ENCODE measurements around the gene RESF1. TPM values are rescaled to one million over a fixed set of nuclear protein-coding genes. Genes with fewer than 3 reads are reported as not detected.

RESF1 gene
- total and polyA plus RNA-seq, 5 experiments from 2014 or later: 129 to 583 (median 237) TPM

- Mint-ChIP-seq H3K27ac (peak overlapping the region; percentile 94 to 99 (median 97)), H3K4me3 (peak overlapping the region; percentile 93 to 99 (median 97)), H3K9me3 (peaks cover 0 to 4% (median 0%) of the 10 kb centered on the region in 9 donors), H3K27me3 (no peaks in the 10 kb centered on the region), H3K4me1 (peaks cover 46 to 86% (median 76%) of the 10 kb centered on the region in 4 donors), H3K36me3 (peaks cover 52 to 72% (median 61%) of the 10 kb centered on the region in 3 donors)
- no peak for ATAC-seq
- POLR2A ChIA-PET: interaction anchor here (0.7 to 4.6 kb wide), 14 partner anchors 8 to 309 kb away, joined by 3 to 112 read pairs (median 9); partner anchors contain the start of genes AMN1 and ETFBKMT
- peak in 3 of 10 donors; percentile 22 to 27 (median 23) for DNase-seq
Measured at GRCh38 chr12:31962076-31962475, 2.9 kb downstream of the RESF1 start.

- H3K4me3 Mint-ChIP-seq: peak overlapping the region; percentile 93 to 99 (median 97)
- POLR2A ChIA-PET: interaction anchor here (1.1 to 4.6 kb wide), 7 partner anchors 15 to 311 kb away, joined by 3 to 33 read pairs (median 11); partner anchors contain the start of gene AMN1
- peaks cover 0 to 4% (median 0%) of the 10 kb centered on the region in 9 donors for H3K9me3 Mint-ChIP-seq
- no peaks in the 10 kb centered on the region for H3K27me3 Mint-ChIP-seq
- peaks cover 45 to 89% (median 77%) of the 10 kb centered on the region in 4 donors for H3K4me1 Mint-ChIP-seq
- no peak for ATAC-seq
- peaks cover 52 to 91% (median 69%) of the 10 kb centered on the region in 3 donors for H3K36me3 Mint-ChIP-seq
- no peak for DNase-seq
- H3K27ac Mint-ChIP-seq: peak overlapping the region; percentile 94 to 99 (median 97)
Measured at GRCh38 chr12:31964280-31964679, 5.1 kb downstream of the RESF1 start.

- peaks cover 49 to 95% (median 70%) of the 10 kb centered on the region in 3 donors for H3K36me3 Mint-ChIP-seq
- peak overlapping the region; percentile 93 to 99 (median 97) for H3K4me3 Mint-ChIP-seq
- H3K4me1 Mint-ChIP-seq: peaks cover 49 to 96% (median 83%) of the 10 kb centered on the region in 4 donors
- no peaks in the 10 kb centered on the region for H3K27me3 Mint-ChIP-seq
- H3K9me3 Mint-ChIP-seq: peaks cover 0 to 4% (median 0%) of the 10 kb centered on the region in 9 donors
- peak; percentile 46 to 69 for ATAC-seq
- H3K27ac Mint-ChIP-seq: peak overlapping the region; percentile 94 to 99 (median 97)
- POLR2A ChIA-PET: interaction anchor here (0.6 to 4.6 kb wide), 10 partner anchors 14 to 791 kb away, joined by 3 to 33 read pairs (median 3); partner anchors contain the start of genes AMN1 and YARS2
- peak in 6 of 10 donors; percentile 12 to 56 (median 48) for DNase-seq
Measured at GRCh38 chr12:31965090-31965489, 5.9 kb downstream of the RESF1 start.

- no peak for DNase-seq
- peak; percentile 5 to 7 for ATAC-seq
- Mint-ChIP-seq H3K27ac (peak overlapping the region; percentile 94 to 99 (median 97)), H3K27me3 (no peaks in the 10 kb centered on the region), H3K4me3 (peak overlapping the region; percentile 93 to 99 (median 97)), H3K36me3 (peaks cover 49 to 95% (median 72%) of the 10 kb centered on the region in 3 donors), H3K4me1 (peaks cover 47 to 99% (median 88%) of the 10 kb centered on the region in 4 donors), H3K9me3 (peaks cover 0 to 11% (median 8%) of the 10 kb centered on the region in 9 donors)
- POLR2A ChIA-PET: interaction anchor here (0.6 to 4.6 kb wide), 10 partner anchors 9 to 307 kb away, joined by 3 to 33 read pairs (median 4); partner anchors contain the start of gene ETFBKMT
Measured at GRCh38 chr12:31966558-31967205, 7.5 kb downstream of the RESF1 start.

- Mint-ChIP-seq H3K36me3 (peaks cover 43 to 95% (median 73%) of the 10 kb centered on the region in 3 donors), H3K4me3 (peak overlapping the region; percentile 73 to 99 (median 96)), H3K4me1 (peaks cover 42 to 95% (median 81%) of the 10 kb centered on the region in 4 donors), H3K27ac (peak overlapping the region; percentile 46 to 98 (median 94)), H3K27me3 (no peaks in the 10 kb centered on the region), H3K9me3 (peaks cover 0 to 18% (median 8%) of the 10 kb centered on the region in 9 donors)
- ATAC-seq (peak; percentile 24 to 36), DNase-seq (peak in 5 of 10 donors; percentile 15 to 39 (median 29))
- POLR2A ChIA-PET: interaction anchor here (0.6 to 4.6 kb wide), 4 partner anchors 12 to 308 kb away, joined by 3 to 33 read pairs (median 5); partner anchors contain the start of gene ETFBKMT
Measured at GRCh38 chr12:31967539-31967938, 8.3 kb downstream of the RESF1 start.

GRCh38 chr12:31970199-31970598, 11.0 kb downstream of the RESF1 start:
- H3K27me3 Mint-ChIP-seq: no peaks in the 10 kb centered on the region
- peaks cover 39 to 95% (median 73%) of the 10 kb centered on the region in 3 donors for H3K36me3 Mint-ChIP-seq
- H3K9me3 Mint-ChIP-seq: peaks cover 0 to 45% (median 9%) of the 10 kb centered on the region in 9 donors
- H3K4me3 Mint-ChIP-seq: peak overlapping the region in 7 of 10 donors; percentile 43 to 65 (median 62)
- POLR2A ChIA-PET: interaction anchor here (0.6 to 2.0 kb wide), 5 partner anchors 8 to 353 kb away, joined by 3 to 10 read pairs (median 3); partner anchors contain the start of gene RESF1
- H3K4me1 Mint-ChIP-seq: peaks cover 25 to 84% (median 62%) of the 10 kb centered on the region in 4 donors
- H3K27ac Mint-ChIP-seq: peak overlapping the region in 7 of 10 donors; percentile 17 to 94 (median 75)
- ATAC-seq: no peak
- DNase-seq: no peak

GRCh38 chr12:31973818-31974217, 14.6 kb downstream of the RESF1 start:
- DNase-seq (no peak), ATAC-seq (no peak)
- Mint-ChIP-seq H3K9me3 (peaks cover 0 to 79% (median 18%) of the 10 kb centered on the region in 9 donors), H3K27ac (peak overlapping the region in 6 of 10 donors; percentile 37 to 68 (median 47)), H3K4me1 (peaks cover 6 to 65% (median 36%) of the 10 kb centered on the region in 4 donors), H3K36me3 (peaks cover 48 to 95% (median 89%) of the 10 kb centered on the region in 3 donors), H3K27me3 (no peaks in the 10 kb centered on the region), H3K4me3 (no peak overlapping the region)
- POLR2A ChIA-PET: interaction anchor here (0.5 to 2.8 kb wide), 5 partner anchors 11 to 314 kb away, joined by 3 to 10 read pairs (median 3); partner anchors contain the start of genes ETFBKMT and RESF1

GRCh38 chr12:31974673-31975072, 15.5 kb downstream of the RESF1 start:
- ATAC-seq (no peak), DNase-seq (no peak)
- Mint-ChIP-seq H3K27me3 (no peaks in the 10 kb centered on the region), H3K4me1 (peaks cover 2 to 62% (median 28%) of the 10 kb centered on the region in 4 donors), H3K27ac (peak overlapping the region in 4 of 10 donors; percentile 32 to 68 (median 60)), H3K4me3 (peak overlapping the region in 3 of 10 donors; percentile 7 to 34 (median 30)), H3K9me3 (peaks cover 0 to 88% (median 18%) of the 10 kb centered on the region in 9 donors), H3K36me3 (peaks cover 51 to 96% (median 93%) of the 10 kb centered on the region in 3 donors)
- POLR2A ChIA-PET: interaction anchor here (1.0 kb wide), 1 partner anchor 8 kb away, joined by 4 read pairs; no protein-coding TSS in a partner anchor

GRCh38 chr12:31984806-31985591, 25.8 kb downstream of the RESF1 start:
- Mint-ChIP-seq H3K27me3 (no peaks in the 10 kb centered on the region), H3K4me3 (peak overlapping the region in 4 of 10 donors; percentile 9 to 46 (median 17)), H3K9me3 (peaks cover 21 to 97% (median 44%) of the 10 kb centered on the region in 9 donors), H3K4me1 (peaks cover 14 to 62% (median 43%) of the 10 kb centered on the region in 4 donors), H3K36me3 (peaks cover 73 to 98% (median 95%) of the 10 kb centered on the region in 3 donors), H3K27ac (peak overlapping the region in 8 of 10 donors; percentile 12 to 82 (median 62))
- ATAC-seq (no peak), DNase-seq (no peak)
- POLR2A ChIA-PET: interaction anchor here (0.7 to 3.1 kb wide), 5 partner anchors 17 to 256 kb away, joined by 3 to 12 read pairs (median 3); partner anchors contain the start of genes AMN1 and RESF1

- Mint-ChIP-seq H3K4me3 (peak overlapping the region in 5 of 10 donors; percentile 7 to 26 (median 16)), H3K9me3 (peaks cover 21 to 97% (median 48%) of the 10 kb centered on the region in 9 donors), H3K27ac (peak overlapping the region in 8 of 10 donors; percentile 11 to 79 (median 50)), H3K4me1 (peaks cover 15 to 67% (median 46%) of the 10 kb centered on the region in 4 donors), H3K36me3 (peaks cover 77 to 97% (median 95%) of the 10 kb centered on the region in 3 donors), H3K27me3 (no peaks in the 10 kb centered on the region)
- ATAC-seq (no peak), DNase-seq (no peak)
- POLR2A ChIA-PET: interaction anchor here (0.9 to 3.1 kb wide), 4 partner anchors 8 to 187 kb away, joined by 3 to 12 read pairs (median 3); partner anchors contain the start of gene RESF1
Measured at GRCh38 chr12:31985832-31986231, 26.6 kb downstream of the RESF1 start.

All from naive thymus-derived CD8-positive, alpha-beta T cell (primary cell).